ENCODE results near the gene TMEM60.

DNA sequence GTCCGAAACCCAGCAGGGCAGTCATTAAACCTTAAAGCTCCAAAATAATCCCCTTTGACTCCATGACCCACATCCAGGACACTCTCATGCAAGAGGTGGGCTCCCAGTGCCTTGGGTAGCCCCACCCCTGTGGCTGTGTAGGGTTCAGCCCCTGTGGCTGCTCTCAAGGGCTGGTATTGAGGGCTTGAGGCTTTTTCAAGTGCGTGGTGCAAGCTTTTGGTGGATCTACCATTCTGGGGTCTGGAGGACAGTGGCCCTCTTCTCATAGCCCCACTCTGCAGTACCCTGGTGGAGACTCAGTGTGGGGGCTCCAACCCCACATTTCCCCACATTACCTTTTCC is 51.4 kb downstream of the TMEM60 start:
- TF ChIP-seq, protein P1, sequence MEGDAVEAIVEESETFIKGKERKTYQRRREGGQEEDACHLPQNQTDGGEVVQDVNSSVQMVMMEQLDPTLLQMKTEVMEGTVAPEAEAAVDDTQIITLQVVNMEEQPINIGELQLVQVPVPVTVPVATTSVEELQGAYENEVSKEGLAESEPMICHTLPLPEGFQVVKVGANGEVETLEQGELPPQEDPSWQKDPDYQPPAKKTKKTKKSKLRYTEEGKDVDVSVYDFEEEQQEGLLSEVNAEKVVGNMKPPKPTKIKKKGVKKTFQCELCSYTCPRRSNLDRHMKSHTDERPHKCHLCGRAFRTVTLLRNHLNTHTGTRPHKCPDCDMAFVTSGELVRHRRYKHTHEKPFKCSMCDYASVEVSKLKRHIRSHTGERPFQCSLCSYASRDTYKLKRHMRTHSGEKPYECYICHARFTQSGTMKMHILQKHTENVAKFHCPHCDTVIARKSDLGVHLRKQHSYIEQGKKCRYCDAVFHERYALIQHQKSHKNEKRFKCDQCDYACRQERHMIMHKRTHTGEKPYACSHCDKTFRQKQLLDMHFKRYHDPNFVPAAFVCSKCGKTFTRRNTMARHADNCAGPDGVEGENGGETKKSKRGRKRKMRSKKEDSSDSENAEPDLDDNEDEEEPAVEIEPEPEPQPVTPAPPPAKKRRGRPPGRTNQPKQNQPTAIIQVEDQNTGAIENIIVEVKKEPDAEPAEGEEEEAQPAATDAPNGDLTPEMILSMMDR (IDR thresholded peaks at IDR 0.05): no peak
- TF ChIP-seq POLR2A (IDR thresholded peaks at IDR 0.05): no peak

Measured in heart left ventricle (tissue), 13 donors.